Mucosa of descending colon (tissue), 3 donors: ENCODE measurements around the gene CDC42EP4. TPM values are rescaled to one million over a fixed set of nuclear protein-coding genes. Genes with fewer than 3 reads are reported as not detected.

Source experiments
- ATAC-seq: fragments of 200-7000 bp; cut with Tn5 transposase; one replicate; pipeline ENCODE4 v1.9.1; 2020; ENCODE audit warnings: mild to moderate bottlenecking, moderate library complexity
- DNase-seq, 3 donors: peaks; one replicate each; pipeline ENCODE4 v3.0.0-alpha.2; 2020
- H3K36me3 ChIP-seq: fragments of 200-600 bp; one replicate; pipeline ENCODE4 v1.8.0; 2021; ENCODE audit warnings: low read depth, mild to moderate bottlenecking
- H3K4me1 ChIP-seq: fragments of 200-600 bp; one replicate; pipeline ENCODE4 v1.8.0; 2021; ENCODE audit warnings: low read depth, mild to moderate bottlenecking
- H3K4me3 ChIP-seq: fragments of 200-600 bp; one replicate; pipeline ENCODE4 v1.8.0; 2021; ENCODE audit warnings: mild to moderate bottlenecking
- H3K9me3 ChIP-seq: fragments of 200-600 bp; one replicate; pipeline ENCODE4 v1.8.0; 2021; ENCODE audit warnings: mild to moderate bottlenecking
- intact Hi-C, 2 donors: fragments of 100-400 bp; cut with DNase I in 1 of 2; cut with micrococcal nuclease in 1 of 2; formaldehyde crosslinking; loops; one replicate each; pipeline versions ENCODE4 v1.11.0 to v1.11.1; 2022; cut with DNase I, micrococcal nuclease
- total RNA-seq, 3 donors: library from RNA; stranded (reverse); fragmentation: NEBNext Ultra II Directional in 2 of 3; extraction: Animal tissue kit (Norgen Biotek cat#: 25700) in 2 of 3; gene quantifications; one replicate each; pipeline versions ENCODE4 v1.2.1 to v1.2.4, GENCODE V29; 2021 to 2023
- TF ChIP-seq, protein P1 (sequence below): fragments of 200-600 bp; IDR thresholded peaks from one replicate; pipeline ENCODE4 v1.8.0; 2022; ENCODE audit warnings: antibody characterized with exemption, mild to moderate bottlenecking
- donor health status: DM: no; HTN: no; CAD: no; lungs with moderate emphysema.
- donor health status: DM: no; HTN: no; CAD: no.
- donor health status: DM: no; HTN: yes; CAD: no.

CDC42EP4 gene
- total RNA-seq, 3 donors from 2014 or later, result 54.6 to 95.2 (median 75.9) TPM

DNA sequence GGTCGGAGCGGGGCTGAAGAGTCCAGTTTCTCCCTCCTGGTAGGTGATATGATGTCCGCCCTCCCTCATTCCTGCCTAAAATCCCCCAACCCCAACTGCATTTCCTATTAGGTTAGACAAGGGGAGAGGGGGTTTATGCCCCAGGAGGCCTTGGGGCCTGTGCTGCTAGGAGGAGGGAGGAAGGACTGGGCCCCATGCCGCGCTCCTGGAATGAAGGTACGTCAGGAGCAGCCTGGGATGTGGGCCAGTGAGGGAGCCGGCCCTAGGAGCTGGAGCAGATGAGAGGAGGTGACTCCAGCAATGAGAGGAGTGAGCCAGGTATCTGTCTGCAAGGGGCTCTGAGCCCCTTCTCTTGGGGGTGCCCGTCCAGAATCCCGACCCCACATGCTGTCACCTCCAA is 46.9 kb upstream of the CDC42EP4 start:
- no peak for ATAC-seq
- intact Hi-C loops, result loop anchor here in 1 of 2 donors (5.0 kb wide), 1 partner anchor 96 kb away; the partner anchor contains the start of gene CPSF4L

DNA sequence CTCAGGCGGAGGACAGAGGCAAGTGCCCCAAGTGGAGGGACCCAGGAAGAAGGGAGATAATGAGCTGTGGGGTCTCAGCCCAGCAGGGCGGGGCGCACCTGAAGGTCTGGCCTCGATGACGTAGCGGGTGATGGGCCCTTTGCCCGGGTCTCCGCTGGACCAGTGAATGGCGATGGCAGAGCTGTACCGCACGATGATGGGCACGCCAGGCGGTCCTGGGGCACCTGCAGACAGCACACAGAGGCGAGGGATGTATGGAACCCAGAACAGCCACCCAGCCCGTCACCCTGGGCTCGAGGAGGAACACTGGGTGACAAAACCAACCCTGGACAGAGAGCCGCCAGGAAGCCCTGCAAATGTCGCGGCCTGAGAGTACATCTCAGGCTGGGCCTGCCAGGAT is 46.2 kb upstream of the CDC42EP4 start:
- H3K9me3 ChIP-seq, result no peaks in the 10 kb centered on the region
- intact Hi-C loops, result loop anchor here in 1 of 2 donors (5.0 kb wide), 1 partner anchor 96 kb away; the partner anchor contains the start of gene CPSF4L

More for the DNA sequence above, 46.9 kb upstream of the CDC42EP4 start:
- no peaks in the 10 kb centered on the region for H3K9me3 ChIP-seq
- H3K36me3 ChIP-seq, result no peaks in the 10 kb centered on the region
- no peak overlapping the region for H3K4me3 ChIP-seq
- TF ChIP-seq, protein P1, sequence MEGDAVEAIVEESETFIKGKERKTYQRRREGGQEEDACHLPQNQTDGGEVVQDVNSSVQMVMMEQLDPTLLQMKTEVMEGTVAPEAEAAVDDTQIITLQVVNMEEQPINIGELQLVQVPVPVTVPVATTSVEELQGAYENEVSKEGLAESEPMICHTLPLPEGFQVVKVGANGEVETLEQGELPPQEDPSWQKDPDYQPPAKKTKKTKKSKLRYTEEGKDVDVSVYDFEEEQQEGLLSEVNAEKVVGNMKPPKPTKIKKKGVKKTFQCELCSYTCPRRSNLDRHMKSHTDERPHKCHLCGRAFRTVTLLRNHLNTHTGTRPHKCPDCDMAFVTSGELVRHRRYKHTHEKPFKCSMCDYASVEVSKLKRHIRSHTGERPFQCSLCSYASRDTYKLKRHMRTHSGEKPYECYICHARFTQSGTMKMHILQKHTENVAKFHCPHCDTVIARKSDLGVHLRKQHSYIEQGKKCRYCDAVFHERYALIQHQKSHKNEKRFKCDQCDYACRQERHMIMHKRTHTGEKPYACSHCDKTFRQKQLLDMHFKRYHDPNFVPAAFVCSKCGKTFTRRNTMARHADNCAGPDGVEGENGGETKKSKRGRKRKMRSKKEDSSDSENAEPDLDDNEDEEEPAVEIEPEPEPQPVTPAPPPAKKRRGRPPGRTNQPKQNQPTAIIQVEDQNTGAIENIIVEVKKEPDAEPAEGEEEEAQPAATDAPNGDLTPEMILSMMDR, result no peak
- no peak for DNase-seq
- no peaks in the 10 kb centered on the region for H3K4me1 ChIP-seq

DNA sequence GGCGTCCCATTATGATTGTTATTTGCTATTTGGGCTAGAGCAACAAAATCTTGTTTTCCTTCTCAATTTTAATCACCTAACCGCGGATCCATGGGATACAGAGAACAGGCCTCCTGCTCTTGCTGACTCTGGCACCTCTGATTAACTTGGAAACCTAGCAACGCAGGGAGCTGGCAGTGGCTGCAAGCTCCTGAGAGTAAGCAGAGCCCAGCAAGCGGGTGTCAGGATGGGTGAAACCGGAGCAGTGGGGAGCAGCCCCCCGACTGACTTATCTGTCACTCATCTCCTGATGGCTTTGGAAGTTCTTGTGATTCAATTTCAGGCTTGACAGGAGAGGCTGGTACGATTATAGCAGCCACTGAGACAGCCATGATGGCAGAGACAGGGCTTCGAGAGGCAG is 45.5 kb upstream of the CDC42EP4 start:
- Histone ChIP-seq H3K4me1 (no peaks in the 10 kb centered on the region), H3K9me3 (no peaks in the 10 kb centered on the region), H3K36me3 (no peaks in the 10 kb centered on the region), H3K4me3 (no peak overlapping the region)
- intact Hi-C loops, result loop anchor here in 1 of 2 donors (5.0 kb wide), 1 partner anchor 95 kb away; the partner anchor contains the start of gene CPSF4L
- TF ChIP-seq, protein P1, result no peak
- peak in 1 of 3 donors; percentile 11 for DNase-seq
- ATAC-seq, result no peak

More for the DNA sequence above, 46.2 kb upstream of the CDC42EP4 start:
- TF ChIP-seq, protein P1, result no peak
- DNase-seq (no peak), ATAC-seq (no peak)
- no peak overlapping the region for H3K4me3 ChIP-seq
- no peaks in the 10 kb centered on the region for H3K36me3 ChIP-seq
- H3K4me1 ChIP-seq, result no peaks in the 10 kb centered on the region

DNA sequence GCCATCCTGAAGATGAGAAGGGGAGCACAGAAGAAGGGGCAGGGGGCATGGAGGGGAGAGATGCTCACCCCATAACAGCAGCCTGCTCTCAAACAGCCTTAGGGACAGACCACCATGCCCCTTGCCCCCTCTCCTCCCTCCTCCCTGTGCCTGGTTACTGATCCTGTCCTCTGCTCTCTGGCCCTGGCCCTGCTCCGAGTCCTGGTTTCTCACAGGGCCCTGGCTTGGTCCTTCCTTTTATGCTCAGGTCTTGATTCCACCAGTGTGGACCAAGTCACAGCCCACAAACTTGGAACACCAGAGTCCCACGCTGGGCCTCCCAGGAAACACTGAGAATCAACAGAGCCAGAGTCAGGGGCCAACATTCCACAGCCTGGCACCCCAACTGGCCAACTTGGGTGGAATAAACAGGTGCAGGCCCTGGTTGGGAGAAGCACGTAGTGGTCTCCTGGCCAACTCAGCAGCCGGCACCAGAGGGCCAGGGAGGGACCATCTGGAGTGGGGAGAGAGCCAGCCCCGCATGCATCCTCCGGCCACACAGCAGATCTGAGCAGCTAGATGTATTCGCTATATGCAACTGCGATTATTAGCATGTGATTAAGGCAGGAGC is 44.9 kb upstream of the CDC42EP4 start:
- ATAC-seq (no peak), DNase-seq (no peak)
- no peaks in the 10 kb centered on the region for H3K9me3 ChIP-seq
- no peaks in the 10 kb centered on the region for H3K36me3 ChIP-seq
- TF ChIP-seq, protein P1, result no peak
- intact Hi-C loops, result loop anchor here in 1 of 2 donors (5.0 kb wide), 1 partner anchor 94 kb away; the partner anchor contains the start of gene CPSF4L
- H3K4me1 ChIP-seq, result no peaks in the 10 kb centered on the region
- H3K4me3 ChIP-seq, result no peak overlapping the region

DNA sequence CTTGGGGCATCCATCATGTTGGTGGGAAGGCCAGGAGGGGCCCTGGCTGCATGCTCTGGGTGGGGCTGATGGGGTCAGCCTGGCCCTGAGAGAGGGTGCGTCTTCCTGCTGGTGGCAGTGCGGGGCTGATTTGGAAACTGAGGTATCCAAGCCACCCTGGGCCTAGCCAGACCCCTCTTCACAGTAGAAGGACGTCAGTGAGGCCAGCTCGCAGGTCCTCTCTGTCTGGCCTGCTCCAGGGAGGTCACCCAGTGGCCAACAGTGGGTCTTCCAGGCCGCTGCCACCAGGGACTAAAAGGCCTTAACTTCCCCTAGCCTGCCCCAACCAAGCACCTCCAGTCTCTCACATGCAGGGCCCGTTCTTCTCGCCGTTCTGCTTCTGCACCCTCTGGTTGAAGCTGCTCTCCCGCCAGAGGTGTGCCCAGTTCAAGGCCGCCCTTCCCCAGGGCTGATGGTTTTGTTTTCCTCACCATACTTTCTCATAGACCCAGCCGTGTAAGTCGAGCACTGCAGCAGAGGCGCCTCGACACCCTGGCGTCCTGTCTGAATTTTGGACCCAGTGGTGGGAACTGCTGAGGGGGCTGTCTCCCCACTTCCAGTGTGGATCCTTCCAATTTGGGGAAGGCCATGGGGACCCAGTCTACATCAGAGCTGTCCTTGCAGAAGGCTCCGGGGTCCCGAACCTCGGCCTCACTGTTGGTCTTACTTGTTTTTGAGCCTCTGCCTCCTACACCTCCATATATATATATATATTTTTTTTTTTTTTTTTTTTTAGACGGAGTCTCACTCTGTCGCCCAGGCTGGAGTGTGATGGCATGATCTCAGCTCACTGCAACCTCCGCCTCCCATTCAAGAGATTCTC is 42.9 kb upstream of the CDC42EP4 start:
- no peaks in the 10 kb centered on the region for H3K4me1 ChIP-seq
- intact Hi-C loops, result loop anchor here in 1 of 2 donors (5.0 kb wide), 1 partner anchor 92 kb away; the partner anchor contains the start of gene CPSF4L

More for the DNA sequence above, 42.9 kb upstream of the CDC42EP4 start:
- no peaks in the 10 kb centered on the region for H3K36me3 ChIP-seq
- H3K9me3 ChIP-seq, result no peaks in the 10 kb centered on the region
- TF ChIP-seq, protein P1, result no peak
- ATAC-seq (no peak), DNase-seq (no peak)
- H3K4me3 ChIP-seq, result no peak overlapping the region
